Glomerular visceral epithelial cell (primary cell): ENCODE results near the gene RAI1.

Source experiments
- DNase-seq: peaks from one replicate; pipeline ENCODE4 v3.0.0-alpha.2; 2016; ENCODE audit errors: extremely low spot score

RAI1 gene

GRCh38 chr17:17732892-17733670 is 51.8 kb downstream of the RAI1 start:
- peak; percentile 43 for DNase-seq

GRCh38 chr17:17736205-17737183 is 55.2 kb downstream of the RAI1 start:
- DNase-seq = no peak

GRCh38 chr17:17737961-17738894 is 57.0 kb downstream of the RAI1 start:
- DNase-seq = peak; percentile 68

- DNase-seq = no peak
Observed at GRCh38 chr17:17738901-17739300, 57.6 kb downstream of the RAI1 start.

GRCh38 chr17:17739388-17740066 is 58.3 kb downstream of the RAI1 start:
- DNase-seq = peak; percentile 59

GRCh38 chr17:17740615-17741348 is 59.5 kb downstream of the RAI1 start:
- no peak for DNase-seq

GRCh38 chr17:17741349-17742023 is 60.2 kb downstream of the RAI1 start:
- no peak for DNase-seq

GRCh38 chr17:17742133-17742621 is 60.9 kb downstream of the RAI1 start:
- no peak for DNase-seq

- DNase-seq = no peak
Observed at GRCh38 chr17:17742688-17743390, 61.6 kb downstream of the RAI1 start.

GRCh38 chr17:17743391-17744112 is 62.3 kb downstream of the RAI1 start:
- DNase-seq = no peak

- DNase-seq = no peak
Observed at GRCh38 chr17:17744116-17744515, 62.9 kb downstream of the RAI1 start.

- no peak for DNase-seq
Observed at GRCh38 chr17:17745476-17746455, 64.5 kb downstream of the RAI1 start.

- DNase-seq = no peak
Observed at GRCh38 chr17:17748179-17748578, 66.9 kb downstream of the RAI1 start.

GRCh38 chr17:17748604-17749003 is 67.3 kb downstream of the RAI1 start:
- no peak for DNase-seq

- DNase-seq = no peak
Observed at GRCh38 chr17:17749025-17749772, 67.9 kb downstream of the RAI1 start.

- no peak for DNase-seq
Observed at GRCh38 chr17:17749921-17750320, 68.7 kb downstream of the RAI1 start.
